ENCODE results near the gene MS4A15. TPM values are rescaled to one million over a fixed set of nuclear protein-coding genes. Genes with fewer than 3 reads are reported as not detected.

The MS4A15 gene
- total RNA-seq, 1 donor from 2014 or later = 147 TPM

DNA sequence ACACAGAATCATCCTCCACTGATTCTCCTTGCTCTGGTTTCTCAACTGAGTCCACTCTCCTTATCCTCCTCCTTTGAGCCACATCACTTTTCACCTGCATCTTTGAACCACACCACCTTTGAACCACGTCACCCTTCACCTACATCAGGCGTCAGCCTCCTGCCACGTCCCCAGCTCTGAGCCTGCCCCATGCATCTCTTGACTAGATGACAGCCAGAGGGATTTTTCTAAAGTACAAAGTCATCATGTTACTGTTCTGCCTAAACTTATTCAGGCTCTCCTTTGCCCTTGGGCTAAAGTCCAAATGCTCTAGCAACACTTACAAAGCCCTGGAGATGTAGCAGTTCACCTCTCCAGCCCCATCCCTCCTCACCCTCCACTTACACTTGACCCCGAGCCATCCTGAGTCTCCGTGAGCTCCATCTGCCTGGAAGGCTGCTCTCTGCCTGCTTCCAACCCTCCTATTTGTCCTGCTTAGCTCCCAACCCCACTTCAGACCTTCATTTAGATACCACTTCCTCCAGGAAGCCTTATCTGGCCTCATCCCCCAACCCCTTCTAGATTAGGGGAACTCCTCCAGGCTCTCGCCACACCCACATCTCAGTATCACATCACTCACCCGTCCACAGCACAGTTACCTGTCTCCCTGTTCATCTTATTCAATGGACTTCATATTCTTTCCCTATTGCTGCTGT, 24.8 kb downstream of the MS4A15 start:
- H3K9me3 ChIP-seq = no peaks in the 10 kb centered on the region
- TF ChIP-seq, protein P1, sequence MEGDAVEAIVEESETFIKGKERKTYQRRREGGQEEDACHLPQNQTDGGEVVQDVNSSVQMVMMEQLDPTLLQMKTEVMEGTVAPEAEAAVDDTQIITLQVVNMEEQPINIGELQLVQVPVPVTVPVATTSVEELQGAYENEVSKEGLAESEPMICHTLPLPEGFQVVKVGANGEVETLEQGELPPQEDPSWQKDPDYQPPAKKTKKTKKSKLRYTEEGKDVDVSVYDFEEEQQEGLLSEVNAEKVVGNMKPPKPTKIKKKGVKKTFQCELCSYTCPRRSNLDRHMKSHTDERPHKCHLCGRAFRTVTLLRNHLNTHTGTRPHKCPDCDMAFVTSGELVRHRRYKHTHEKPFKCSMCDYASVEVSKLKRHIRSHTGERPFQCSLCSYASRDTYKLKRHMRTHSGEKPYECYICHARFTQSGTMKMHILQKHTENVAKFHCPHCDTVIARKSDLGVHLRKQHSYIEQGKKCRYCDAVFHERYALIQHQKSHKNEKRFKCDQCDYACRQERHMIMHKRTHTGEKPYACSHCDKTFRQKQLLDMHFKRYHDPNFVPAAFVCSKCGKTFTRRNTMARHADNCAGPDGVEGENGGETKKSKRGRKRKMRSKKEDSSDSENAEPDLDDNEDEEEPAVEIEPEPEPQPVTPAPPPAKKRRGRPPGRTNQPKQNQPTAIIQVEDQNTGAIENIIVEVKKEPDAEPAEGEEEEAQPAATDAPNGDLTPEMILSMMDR (IDR thresholded peaks at IDR 0.05) = no peak
- H3K27me3 ChIP-seq = no peaks in the 10 kb centered on the region
- DNase-seq (no peak), ATAC-seq (no peak)
- H3K4me3 ChIP-seq = no peak overlapping the region
- no peaks in the 10 kb centered on the region for H3K36me3 ChIP-seq
- H3K4me1 ChIP-seq = no peaks in the 10 kb centered on the region
- H3K27ac ChIP-seq = no peak overlapping the region
- intact Hi-C loops (cut with DNase I) = no loop called here

DNA sequence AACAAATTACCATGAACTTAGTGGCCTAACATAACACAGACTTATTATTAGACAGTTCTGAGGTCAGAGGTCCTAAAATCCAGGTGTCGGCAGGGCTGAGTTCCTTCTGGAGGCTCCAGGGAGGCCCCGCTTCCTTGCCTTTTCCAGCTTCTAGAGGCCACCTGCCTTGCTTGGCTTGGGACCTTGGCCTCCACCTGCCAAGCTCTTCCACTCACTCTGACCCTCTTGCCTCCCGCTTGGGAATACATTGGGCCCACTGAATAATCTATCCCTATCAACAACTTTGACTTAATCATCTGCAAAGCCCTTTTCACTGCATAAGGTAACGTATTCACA, 25.3 kb downstream of the MS4A15 start:
- TF ChIP-seq, protein P1 (IDR thresholded peaks at IDR 0.05) = no peak
- intact Hi-C loops (cut with DNase I) = no loop called here
- Histone ChIP-seq H3K27ac (no peak overlapping the region), H3K27me3 (no peaks in the 10 kb centered on the region), H3K36me3 (no peaks in the 10 kb centered on the region), H3K4me3 (no peak overlapping the region), H3K4me1 (no peaks in the 10 kb centered on the region), H3K9me3 (no peaks in the 10 kb centered on the region)
- no peak for DNase-seq
- no peak for ATAC-seq

DNA sequence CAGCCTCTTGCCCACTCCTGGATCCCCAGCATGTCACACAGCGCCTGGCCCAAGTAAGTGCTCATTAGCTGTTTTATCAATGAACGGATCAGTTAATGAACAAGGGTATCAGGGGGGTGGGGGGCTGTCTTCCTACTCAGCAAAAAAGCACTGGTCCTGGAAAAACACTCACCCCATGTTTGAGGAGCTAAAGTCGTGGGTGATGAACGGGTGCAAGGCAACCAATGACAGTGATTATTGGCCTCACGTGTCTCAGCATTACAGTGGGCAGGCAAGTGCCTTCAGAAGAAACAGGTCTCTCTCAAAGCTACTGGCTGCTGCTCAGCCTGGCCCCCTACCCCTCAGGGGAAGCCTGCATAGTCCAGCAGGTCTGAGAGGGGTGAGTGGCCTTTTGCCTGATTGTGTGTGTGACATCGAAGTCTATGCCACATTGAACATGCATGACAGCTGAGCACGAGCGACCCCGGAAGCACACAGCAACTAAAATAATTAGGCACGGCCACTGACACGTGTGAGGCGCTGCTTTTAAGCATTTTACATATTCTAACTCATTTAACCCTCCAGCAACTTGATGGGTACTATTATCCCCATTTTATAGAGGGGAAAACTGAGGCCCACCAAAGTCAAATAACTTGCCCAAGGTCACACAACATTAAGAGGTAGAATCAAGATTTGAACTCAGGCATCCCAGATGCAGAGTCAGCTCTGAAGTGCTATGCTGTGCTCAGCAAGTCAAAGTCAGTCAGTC, 25.9 kb downstream of the MS4A15 start:
- Histone ChIP-seq H3K4me3 (no peak overlapping the region), H3K9me3 (no peaks in the 10 kb centered on the region), H3K27ac (no peak overlapping the region), H3K4me1 (no peaks in the 10 kb centered on the region), H3K27me3 (no peaks in the 10 kb centered on the region), H3K36me3 (no peaks in the 10 kb centered on the region)
- TF ChIP-seq, protein P1 (IDR thresholded peaks at IDR 0.05) = no peak
- DNase-seq (no peak), ATAC-seq (no peak)
- intact Hi-C loops (cut with DNase I) = no loop called here

DNA sequence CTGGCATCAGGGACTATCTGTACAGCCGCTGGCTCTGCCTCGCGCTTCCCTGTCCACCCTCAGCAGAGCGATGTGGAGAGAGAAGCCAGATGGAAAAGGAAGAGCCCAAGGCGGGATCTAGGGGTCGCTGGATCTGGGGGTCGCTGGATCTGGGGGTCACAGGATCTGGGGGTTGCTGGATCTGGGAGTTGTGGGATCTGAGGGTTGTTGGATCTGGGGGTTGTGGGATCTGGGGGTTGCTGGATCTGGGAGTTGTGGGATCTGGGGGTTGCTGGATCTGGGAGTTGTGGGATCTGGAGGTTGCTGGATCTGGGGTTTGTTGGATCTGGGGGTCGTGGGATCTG, 26.4 kb downstream of the MS4A15 start:
- Histone ChIP-seq H3K27ac (no peak overlapping the region), H3K4me3 (no peak overlapping the region), H3K4me1 (no peaks in the 10 kb centered on the region), H3K9me3 (no peaks in the 10 kb centered on the region), H3K36me3 (no peaks in the 10 kb centered on the region), H3K27me3 (no peaks in the 10 kb centered on the region)
- TF ChIP-seq, protein P1 (IDR thresholded peaks at IDR 0.05) = no peak
- intact Hi-C loops (cut with DNase I) = no loop called here
- no peak for ATAC-seq
- peak; percentile 25 for DNase-seq

DNA sequence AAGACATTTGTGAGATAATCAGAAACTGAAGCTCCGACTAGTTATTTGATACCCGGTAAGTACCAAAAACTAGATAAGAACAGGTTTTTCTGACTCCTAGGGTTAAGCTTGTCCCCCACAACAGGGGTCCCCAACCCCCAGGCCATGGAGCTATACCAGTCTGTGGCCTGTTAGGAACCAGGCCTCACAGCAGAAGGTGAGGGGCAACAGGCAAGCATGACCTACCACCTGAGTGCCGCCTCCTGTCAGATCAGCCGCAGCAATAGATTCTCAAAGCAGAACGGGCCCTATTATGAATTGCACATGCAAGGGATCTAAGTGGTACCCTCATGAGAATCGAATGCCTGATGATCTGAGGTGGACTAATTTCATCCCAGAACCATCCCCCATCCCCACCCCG, 27.2 kb downstream of the MS4A15 start:
- H3K9me3 ChIP-seq = no peaks in the 10 kb centered on the region
- TF ChIP-seq, protein P1 (IDR thresholded peaks at IDR 0.05) = no peak
- H3K27ac ChIP-seq = no peak overlapping the region
- peak; percentile 25 for DNase-seq
- H3K4me3 ChIP-seq = no peak overlapping the region
- intact Hi-C loops (cut with DNase I) = no loop called here
- H3K27me3 ChIP-seq = no peaks in the 10 kb centered on the region
- H3K36me3 ChIP-seq = no peaks in the 10 kb centered on the region
- no peaks in the 10 kb centered on the region for H3K4me1 ChIP-seq
- no peak for ATAC-seq
